Fibroblast of lung (primary cell): Measurements from ENCODE around the gene CAPNS1. TPM values are rescaled to one million over a fixed set of nuclear protein-coding genes. Genes with fewer than 3 reads are reported as not detected.

Source experiments
- DNase-seq, 2 donors: peaks; one replicate each; pipeline versions ENCODE4 v3.0.0 to v3.0.0-alpha.2; 2010; ENCODE audit warnings: low read depth in 2 of 2
- H2AFZ ChIP-seq: 2 replicates; pipeline ENCODE4 v1.5.1; 2012; ENCODE audit warnings: low read length, control low read depth, inconsistent platforms
- H3K27ac ChIP-seq: 2 replicates; pipeline ENCODE4 v1.5.1; 2011; ENCODE audit warnings: low read length, control low read depth; ENCODE audit not compliant: insufficient read depth
- H3K27me3 ChIP-seq: 2 replicates; pipeline ENCODE4 v1.5.1; 2011; ENCODE audit warnings: mild to moderate bottlenecking, low read length; ENCODE audit not compliant: control insufficient read depth, insufficient read depth
- H3K36me3 ChIP-seq: 2 replicates; pipeline ENCODE4 v1.5.1; 2011; ENCODE audit warnings: low read length; ENCODE audit not compliant: control insufficient read depth, insufficient read depth
- H3K4me1 ChIP-seq: 2 replicates; pipeline ENCODE4 v1.5.1; 2011; ENCODE audit warnings: low read length; ENCODE audit not compliant: control insufficient read depth, insufficient read depth; ENCODE audit errors: extremely low read depth
- H3K4me2 ChIP-seq: 2 replicates; pipeline ENCODE4 v1.5.1; 2011; ENCODE audit warnings: low read length, control low read depth; ENCODE audit not compliant: insufficient read depth; ENCODE audit errors: extremely low read depth
- H3K4me3 ChIP-seq, 4 experiments: fragments of 200-600 bp in 1 of 4; sonication (generic) in 1 of 4; replicated peaks in 1 of 4; 2 replicates each; pipeline ENCODE4 v1.5.1; 2011 to 2016; ENCODE audit warnings: low read length in 4 of 4, low read depth in 3 of 4, mild to moderate bottlenecking in 3 of 4, control low read depth in 2 of 4, inconsistent platforms in 1 of 4, mixed read lengths in 1 of 4; ENCODE audit not compliant: insufficient read depth in 1 of 4; ENCODE audit errors: control extremely low read depth in 1 of 4
- H3K79me2 ChIP-seq: 2 replicates; pipeline ENCODE4 v1.5.1; 2012; ENCODE audit warnings: mild to moderate bottlenecking, low read length, inconsistent platforms; ENCODE audit not compliant: control insufficient read depth, insufficient read depth
- H3K9ac ChIP-seq: 2 replicates; pipeline ENCODE4 v1.5.1; 2011; ENCODE audit warnings: mild to moderate bottlenecking, low read length, control low read depth; ENCODE audit not compliant: insufficient read depth
- H3K9me3 ChIP-seq: 2 replicates; pipeline ENCODE4 v1.5.1; 2012; ENCODE audit warnings: low read depth, low read length; ENCODE audit not compliant: control insufficient read depth, insufficient read depth
- H4K20me1 ChIP-seq: 2 replicates; pipeline ENCODE4 v1.5.1; 2011; ENCODE audit warnings: low read length; ENCODE audit not compliant: control insufficient read depth, insufficient read depth; ENCODE audit errors: extremely low read depth
- EZH2 ChIP-seq: IDR thresholded peaks from 2 replicates; pipeline ENCODE4 v1.5.1; 2012; ENCODE audit warnings: low read length, control low read depth, mild to moderate bottlenecking; ENCODE audit errors: missing control alignments
- polyA plus RNA-seq, 2 donors: library from polyadenylated mRNA; depleted of rRNA in 1 of 2; stranded (reverse) in 1 of 2; unstranded in 1 of 2; fragments of >200 nt; gene quantifications; 2 replicates each; pipeline ENCODE4 v1.2.1, GENCODE V29; 2011 to 2012; ENCODE audit warnings: missing spikeins in 1 of 2
- total RNA-seq: library from RNA; depleted of rRNA; stranded (reverse); fragments of >200 nt; gene quantifications from 2 replicates; pipeline ENCODE4 v1.2.1, GENCODE V29; 2014
- TF ChIP-seq, protein P1 (sequence below), 2 donors: IDR thresholded peaks in 1 of 2; conservative IDR thresholded peaks in 1 of 2; 1 replicate in 1 of 2; 2 replicates in 1 of 2; pipeline ENCODE4 v1.5.1; 2011 to 2012; ENCODE audit warnings: low read length in 2 of 2, control low read depth in 1 of 2, inconsistent platforms in 1 of 2, low read depth in 1 of 2, mild to moderate bottlenecking in 1 of 2

Gene CAPNS1
- total and polyA plus RNA-seq, 2 donors (not counting 1 experiment from before 2014, with no cell fraction given), result 466 to 1,189 TPM

DNA sequence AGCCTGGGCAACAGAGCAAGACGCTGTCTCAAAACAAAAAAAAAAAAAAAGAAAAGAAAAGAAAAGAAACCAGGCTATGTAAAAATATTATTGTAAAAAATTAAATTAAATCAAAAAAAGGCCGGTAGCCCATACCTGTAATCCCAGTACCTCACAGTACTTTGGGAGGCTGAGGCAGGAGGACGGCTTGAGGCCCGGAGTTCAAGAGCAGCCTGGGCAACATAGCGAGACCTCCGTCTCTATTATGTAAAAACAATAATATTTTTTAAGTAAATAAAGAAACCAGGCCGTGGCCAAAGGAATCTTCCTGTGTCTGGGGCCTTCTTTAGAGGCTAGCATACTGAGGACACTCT, 770 bp upstream of the CAPNS1 start:
- Histone ChIP-seq H4K20me1 (no peaks in the 10 kb centered on the region), H3K4me1 (peaks cover 9% of the 10 kb centered on the region), H3K27ac (peak overlapping the region; percentile 98), H3K4me2 (peak overlapping the region; percentile 74), H3K9ac (peak overlapping the region; percentile 96), H3K27me3 (no peaks in the 10 kb centered on the region), H3K9me3 (no peaks in the 10 kb centered on the region), H3K36me3 (peaks cover 14% of the 10 kb centered on the region), H3K4me3 (peak overlapping the region; percentile 74 to 100 (median 97)), H3K79me2 (peaks cover 27% of the 10 kb centered on the region), H2AFZ (peak overlapping the region; percentile 92)
- DNase-seq, result no peak
- TF ChIP-seq, protein P1, sequence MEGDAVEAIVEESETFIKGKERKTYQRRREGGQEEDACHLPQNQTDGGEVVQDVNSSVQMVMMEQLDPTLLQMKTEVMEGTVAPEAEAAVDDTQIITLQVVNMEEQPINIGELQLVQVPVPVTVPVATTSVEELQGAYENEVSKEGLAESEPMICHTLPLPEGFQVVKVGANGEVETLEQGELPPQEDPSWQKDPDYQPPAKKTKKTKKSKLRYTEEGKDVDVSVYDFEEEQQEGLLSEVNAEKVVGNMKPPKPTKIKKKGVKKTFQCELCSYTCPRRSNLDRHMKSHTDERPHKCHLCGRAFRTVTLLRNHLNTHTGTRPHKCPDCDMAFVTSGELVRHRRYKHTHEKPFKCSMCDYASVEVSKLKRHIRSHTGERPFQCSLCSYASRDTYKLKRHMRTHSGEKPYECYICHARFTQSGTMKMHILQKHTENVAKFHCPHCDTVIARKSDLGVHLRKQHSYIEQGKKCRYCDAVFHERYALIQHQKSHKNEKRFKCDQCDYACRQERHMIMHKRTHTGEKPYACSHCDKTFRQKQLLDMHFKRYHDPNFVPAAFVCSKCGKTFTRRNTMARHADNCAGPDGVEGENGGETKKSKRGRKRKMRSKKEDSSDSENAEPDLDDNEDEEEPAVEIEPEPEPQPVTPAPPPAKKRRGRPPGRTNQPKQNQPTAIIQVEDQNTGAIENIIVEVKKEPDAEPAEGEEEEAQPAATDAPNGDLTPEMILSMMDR (conservative IDR thresholded peaks at IDR 0.05 in 1 of 2, IDR thresholded peaks at IDR 0.05 in 1 of 2; ENCODE audit: low read depth in 1 of 2, low read length in 2 of 2), result no peak
- TF ChIP-seq EZH2, result no peak

DNA sequence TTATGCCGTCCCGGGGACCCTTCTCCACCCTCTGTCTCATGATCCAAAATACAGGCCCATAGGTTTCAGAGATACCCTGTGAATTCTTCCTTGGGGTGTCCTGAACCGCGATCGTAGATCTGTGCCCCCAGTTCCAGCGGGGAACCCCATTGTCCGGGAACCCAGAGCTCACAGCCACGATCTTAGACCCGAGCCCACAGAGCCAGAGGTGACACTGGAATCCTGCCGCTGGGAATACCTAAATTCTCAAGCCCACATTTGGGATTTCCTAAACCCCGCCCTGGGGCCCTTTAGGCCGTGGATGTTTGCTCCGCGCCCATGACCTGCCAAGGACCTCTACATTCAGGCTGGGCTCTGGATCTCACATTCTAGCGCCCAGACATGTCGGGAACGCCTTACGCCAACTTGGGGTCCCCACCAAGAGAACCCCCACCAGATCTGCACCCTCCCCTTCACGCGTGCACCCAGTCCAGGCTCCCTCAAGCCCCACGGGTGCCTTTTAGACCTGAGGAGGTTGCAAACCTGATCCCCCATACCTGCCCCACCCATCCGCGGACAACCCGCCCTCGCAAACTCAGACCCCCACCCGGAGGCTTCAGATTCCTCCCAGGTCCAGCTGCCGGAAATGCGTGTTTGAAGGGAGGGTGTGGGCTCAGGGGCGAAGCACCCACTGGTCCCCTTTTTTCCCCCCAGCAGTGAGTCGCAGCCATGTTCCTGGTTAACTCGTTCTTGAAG, 605 bp downstream of the CAPNS1 start:
- Histone ChIP-seq H3K36me3 (peaks cover 19% of the 10 kb centered on the region), H3K4me1 (peaks cover 9% of the 10 kb centered on the region), H4K20me1 (no peaks in the 10 kb centered on the region), H2AFZ (no peak overlapping the region), H3K4me3 (peak overlapping the region; percentile 89 to 100 (median 97)), H3K9ac (peak overlapping the region; percentile 96), H3K9me3 (no peaks in the 10 kb centered on the region), H3K4me2 (peak overlapping the region; percentile 64), H3K79me2 (peaks cover 27% of the 10 kb centered on the region), H3K27me3 (no peaks in the 10 kb centered on the region), H3K27ac (peak overlapping the region; percentile 98)
- TF ChIP-seq, protein P1 (conservative IDR thresholded peaks at IDR 0.05 in 1 of 2, IDR thresholded peaks at IDR 0.05 in 1 of 2; ENCODE audit: low read depth in 1 of 2, low read length in 2 of 2), result no peak
- no peak for TF ChIP-seq EZH2
- peak; percentile 47 to 75 for DNase-seq

DNA sequence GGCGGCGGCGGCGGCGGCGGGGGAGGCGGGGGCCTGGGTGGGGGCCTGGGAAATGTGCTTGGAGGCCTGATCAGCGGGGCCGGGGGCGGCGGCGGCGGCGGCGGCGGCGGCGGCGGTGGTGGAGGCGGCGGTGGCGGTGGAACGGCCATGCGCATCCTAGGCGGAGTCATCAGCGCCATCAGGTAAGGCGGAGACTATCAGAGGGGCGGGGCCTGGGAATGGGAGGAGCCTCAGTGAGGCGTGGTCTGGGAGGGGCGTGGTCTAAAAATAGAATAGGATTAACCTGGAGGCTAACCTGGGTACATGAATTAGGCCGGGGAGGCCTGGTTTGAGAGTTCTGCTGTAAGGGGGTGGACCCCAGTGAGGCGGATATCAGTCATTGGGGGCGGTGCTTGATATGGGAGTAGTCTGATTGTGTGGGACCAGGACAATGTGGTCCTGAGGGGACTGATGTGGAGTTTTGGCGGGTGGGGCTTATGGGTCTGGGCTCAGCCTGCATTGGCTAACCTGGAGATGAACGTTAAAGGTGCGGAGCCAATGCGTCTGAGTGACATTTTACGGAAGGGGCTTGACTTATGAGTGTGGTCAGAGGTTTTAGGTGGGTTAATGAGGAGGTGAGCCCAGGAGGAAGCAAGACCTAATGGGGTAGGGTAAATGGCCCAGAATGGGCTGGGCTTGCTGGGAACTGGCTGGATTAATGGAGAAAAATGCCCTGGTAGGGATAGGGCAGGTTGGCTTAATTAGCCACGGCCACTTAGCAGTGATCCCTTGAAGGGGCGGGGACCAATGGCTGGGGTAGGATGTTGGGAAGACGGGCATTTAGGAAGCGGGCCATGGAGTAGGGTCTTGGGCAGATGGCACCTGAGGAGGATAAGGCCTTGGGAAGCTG, 1.4 kb downstream of the CAPNS1 start:
- Histone ChIP-seq H3K36me3 (peaks cover 27% of the 10 kb centered on the region), H3K9me3 (no peaks in the 10 kb centered on the region)

More for the DNA sequence above, 1.4 kb downstream of the CAPNS1 start:
- TF ChIP-seq EZH2, result no peak
- TF ChIP-seq, protein P1 (conservative IDR thresholded peaks at IDR 0.05 in 1 of 2, IDR thresholded peaks at IDR 0.05 in 1 of 2; ENCODE audit: low read depth in 1 of 2, low read length in 2 of 2), result no peak
- H3K4me2 ChIP-seq, result peak overlapping the region; percentile 69
- peak overlapping the region; percentile 89 to 100 (median 97) for H3K4me3 ChIP-seq
- no peaks in the 10 kb centered on the region for H3K27me3 ChIP-seq
- H4K20me1 ChIP-seq, result no peaks in the 10 kb centered on the region
- H3K4me1 ChIP-seq, result peaks cover 9% of the 10 kb centered on the region
- H3K79me2 ChIP-seq, result peaks cover 29% of the 10 kb centered on the region
- H3K9ac ChIP-seq, result no peak overlapping the region
- no peak overlapping the region for H3K27ac ChIP-seq
- DNase-seq, result peak; percentile 71 to 80
- no peak overlapping the region for H2AFZ ChIP-seq
